Uterus (tissue), 2 donors: ENCODE measurements around the gene ITPR1.

Experiments
- CTCF ChIP-seq, 4 experiments: fragments of 200-600 bp in 2 of 4; fragments of 450-650 bp in 2 of 4; sonication (generic) in 2 of 4; IDR thresholded peaks; one replicate each; pipeline ENCODE4 v1.5.1; 2016 to 2019; ENCODE audit warnings: antibody characterized with exemption in 4 of 4, mild to moderate bottlenecking in 2 of 4, moderate library complexity in 1 of 4
- POLR2A ChIP-seq, 2 donors: fragments of 450-650 bp; IDR thresholded peaks; one replicate each; pipeline ENCODE4 v1.6.1; 2016; ENCODE audit warnings: antibody characterized with exemption in 2 of 2, mild to moderate bottlenecking in 1 of 2, moderate library complexity in 1 of 2

GRCh38 chr3:4880850-4881249 is 387.7 kb downstream of the ITPR1 start:
- TF ChIP-seq CTCF (IDR thresholded peaks at IDR 0.05) = no peak
- no peak for TF ChIP-seq POLR2A (IDR thresholded peaks at IDR 0.05)
